HG02981 (cell line): ENCODE data around the gene SEZ6.

Source experiments
- ATAC-seq: cut with Tn5 transposase; IDR thresholded peaks from one replicate; pipeline ENCODE4 v1.9.1; 2021; ENCODE audit warnings: mild to moderate bottlenecking, moderate library complexity; ENCODE audit not compliant: unreplicated experiment

Gene SEZ6

DNA sequence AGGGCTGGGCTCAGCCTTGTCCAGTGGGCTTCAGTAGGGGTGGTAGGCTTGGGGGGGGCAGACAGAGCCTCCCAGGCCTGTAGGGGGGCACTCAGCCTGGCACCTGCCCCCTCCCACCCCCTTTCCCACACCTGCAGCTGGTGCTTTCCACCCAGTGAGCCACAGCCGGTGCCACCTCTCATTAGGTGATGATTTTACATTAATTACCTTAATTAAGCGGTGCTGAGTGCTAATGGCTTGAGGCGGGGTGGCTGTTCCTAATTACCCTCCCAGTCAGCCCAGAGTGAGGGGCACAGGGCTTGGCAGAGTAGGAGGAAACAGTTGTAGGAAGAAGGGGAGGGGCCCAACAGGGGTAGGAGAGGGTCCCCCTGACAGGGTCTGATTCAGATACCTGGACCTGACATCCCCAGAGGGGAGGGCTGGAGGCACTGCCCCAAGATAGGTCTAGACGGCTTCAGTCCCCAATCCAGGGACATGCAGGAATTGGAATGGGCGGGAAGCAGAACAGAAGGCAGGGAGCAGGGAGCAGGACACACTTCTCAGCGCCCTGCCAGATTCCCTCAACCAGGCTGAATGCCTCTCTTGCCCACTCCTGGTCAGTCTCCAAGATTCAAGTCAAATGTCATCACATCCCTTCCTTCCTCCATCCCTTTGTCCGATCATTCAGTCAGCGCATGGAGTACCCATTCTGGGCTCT lies 28.0 kb downstream of the SEZ6 start:
- no peak for ATAC-seq

DNA sequence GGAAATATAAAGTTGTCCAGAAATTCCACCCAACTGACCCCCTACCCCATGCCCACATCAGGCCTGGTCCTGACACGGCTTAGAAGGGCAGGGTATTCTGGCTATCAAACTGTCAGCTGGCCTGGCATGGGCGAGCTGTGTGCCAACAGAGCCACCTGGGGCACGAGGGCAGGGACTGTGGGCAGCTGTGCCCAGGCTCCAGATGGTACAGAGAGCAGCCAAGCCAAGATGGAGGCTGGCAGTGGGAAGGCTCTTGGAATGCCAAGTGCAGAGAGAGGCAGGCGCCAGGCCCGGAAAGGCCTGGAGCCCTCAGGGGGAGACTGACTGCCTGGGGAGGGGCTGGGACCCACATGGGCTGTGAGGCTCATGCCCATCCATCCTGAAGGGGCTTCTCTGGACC lies 30.2 kb downstream of the SEZ6 start:
- no peak for ATAC-seq

DNA sequence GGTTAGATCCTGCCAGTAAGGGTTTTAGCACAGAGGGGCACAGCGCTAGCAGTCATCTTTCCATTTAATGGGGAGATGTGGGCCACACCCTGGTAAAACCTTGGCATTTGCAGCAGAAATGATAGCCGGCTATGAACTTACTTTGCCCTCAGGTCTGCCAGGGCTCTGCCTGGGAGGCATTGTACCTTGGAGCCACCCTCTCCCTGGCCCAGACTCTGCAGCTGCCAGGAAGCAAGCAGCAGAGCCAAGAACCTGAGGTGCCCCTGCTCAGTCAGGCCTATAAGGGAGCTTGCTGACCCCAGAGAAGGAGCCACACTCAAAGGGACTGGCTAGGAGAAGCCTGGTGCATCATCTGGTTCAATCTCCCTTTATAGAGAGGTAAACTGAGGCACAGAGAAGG lies 30.8 kb downstream of the SEZ6 start:
- ATAC-seq: no peak

DNA sequence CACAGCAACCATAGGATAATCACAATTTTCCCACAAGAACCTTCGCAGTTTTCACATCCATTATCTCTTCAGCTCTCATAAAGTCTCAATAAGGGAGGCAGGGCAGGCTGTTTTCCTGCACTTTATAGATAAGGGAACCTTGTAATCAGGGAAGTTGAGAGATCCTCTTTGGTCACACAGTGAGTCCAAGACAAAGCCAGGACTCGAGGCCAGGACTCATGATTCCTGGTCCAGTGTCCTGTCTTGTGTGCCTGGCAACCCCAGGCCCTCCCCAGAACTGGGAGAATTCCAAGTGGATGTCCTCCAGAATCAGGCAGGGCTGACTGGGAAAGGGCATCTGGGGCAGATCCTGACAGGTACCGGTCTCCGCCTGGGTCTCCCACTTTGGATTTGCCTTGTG lies 31.4 kb downstream of the SEZ6 start:
- no peak for ATAC-seq

DNA sequence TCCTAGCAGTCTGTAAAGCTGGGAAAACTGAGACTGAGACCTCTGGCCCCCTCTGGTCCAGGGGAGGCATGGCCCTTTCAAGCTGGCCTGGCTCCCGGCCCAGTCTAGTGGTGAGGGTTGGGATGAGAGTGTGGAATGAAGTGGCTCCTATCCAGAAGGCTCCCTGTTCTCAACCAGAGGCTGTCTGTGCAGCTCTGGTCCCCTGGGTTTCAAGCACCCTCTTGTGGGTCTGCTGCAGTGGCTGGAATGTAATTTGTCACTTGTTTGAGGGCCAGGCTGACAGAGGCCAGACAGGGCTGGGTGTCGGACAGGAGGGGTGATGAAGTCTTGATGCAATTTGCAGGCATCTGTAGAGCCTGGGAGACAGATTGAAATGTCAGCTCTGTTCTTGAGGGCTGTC lies 32.4 kb downstream of the SEZ6 start:
- no peak for ATAC-seq

DNA sequence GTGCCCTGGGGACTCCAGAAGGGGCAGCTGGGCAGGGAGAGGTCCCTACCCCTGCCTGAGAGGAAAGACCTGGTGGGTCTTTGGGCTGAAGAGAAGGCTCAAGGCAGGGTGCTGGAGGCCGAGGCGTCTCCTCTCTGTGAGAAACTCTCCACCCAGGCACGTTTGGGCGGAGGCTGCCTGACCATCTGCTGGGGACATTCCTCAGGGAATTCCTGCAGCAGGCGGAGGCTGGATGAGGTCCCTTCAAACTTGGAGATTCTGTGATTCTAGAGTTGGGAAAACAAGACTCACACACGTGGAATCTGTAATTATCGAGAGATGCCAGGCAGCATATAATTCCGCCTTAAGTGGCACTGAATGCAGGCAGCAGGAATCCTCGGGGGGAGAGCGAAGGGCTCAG lies 33.4 kb downstream of the SEZ6 start:
- ATAC-seq: no peak

DNA sequence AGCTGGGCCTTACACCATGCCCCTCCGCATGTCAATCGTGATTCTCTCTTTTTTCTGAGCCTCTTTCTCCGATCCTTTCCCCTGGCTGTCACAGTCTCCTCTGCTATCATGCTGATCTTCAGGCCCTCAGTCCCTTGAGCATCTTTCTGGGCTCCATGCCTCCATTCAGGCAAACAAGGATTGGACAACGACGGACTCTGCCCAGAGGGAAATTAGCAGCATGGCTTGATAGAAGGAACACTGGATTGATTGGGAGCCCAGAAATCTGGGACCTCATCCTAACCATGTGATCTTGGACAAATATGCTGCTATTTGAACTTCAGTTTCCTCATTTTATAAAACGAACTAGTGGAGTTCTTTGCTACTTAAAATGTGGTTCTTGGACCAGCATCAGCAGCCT lies 35.0 kb downstream of the SEZ6 start:
- ATAC-seq: no peak

DNA sequence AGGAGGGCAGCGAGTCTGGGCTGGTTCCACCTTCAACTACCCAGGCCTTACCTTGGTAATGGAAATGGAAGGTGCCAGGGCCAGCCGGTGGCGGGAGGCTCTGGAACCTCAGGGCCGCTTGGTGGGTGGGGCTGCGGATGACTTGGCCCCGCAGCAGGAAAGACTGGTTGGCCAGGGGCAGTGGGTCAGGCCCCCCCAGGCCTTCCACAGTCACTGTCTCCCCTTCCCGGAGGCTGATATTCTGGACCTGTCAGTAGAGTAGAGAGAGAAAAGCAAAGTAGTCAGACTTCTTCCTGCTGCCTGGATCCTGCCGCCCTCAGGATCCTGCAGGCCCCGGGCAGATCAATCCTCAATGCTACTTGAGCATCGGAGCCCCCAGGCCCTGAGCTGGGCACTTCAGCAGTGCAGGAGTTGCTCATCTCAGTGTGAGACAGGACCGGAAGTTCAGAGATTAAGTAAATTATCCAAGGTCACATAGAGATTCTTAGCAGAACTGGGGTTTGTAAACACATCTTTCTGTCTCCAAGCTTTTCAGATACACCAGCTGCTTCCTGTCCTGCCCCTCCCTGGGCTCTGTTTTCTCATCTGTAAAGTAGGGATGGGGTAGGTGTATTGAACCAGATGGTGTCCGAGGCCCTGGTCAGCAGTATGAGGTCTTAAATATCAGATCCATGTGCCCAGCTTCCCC lies 36.0 kb downstream of the SEZ6 start:
- no peak for ATAC-seq

DNA sequence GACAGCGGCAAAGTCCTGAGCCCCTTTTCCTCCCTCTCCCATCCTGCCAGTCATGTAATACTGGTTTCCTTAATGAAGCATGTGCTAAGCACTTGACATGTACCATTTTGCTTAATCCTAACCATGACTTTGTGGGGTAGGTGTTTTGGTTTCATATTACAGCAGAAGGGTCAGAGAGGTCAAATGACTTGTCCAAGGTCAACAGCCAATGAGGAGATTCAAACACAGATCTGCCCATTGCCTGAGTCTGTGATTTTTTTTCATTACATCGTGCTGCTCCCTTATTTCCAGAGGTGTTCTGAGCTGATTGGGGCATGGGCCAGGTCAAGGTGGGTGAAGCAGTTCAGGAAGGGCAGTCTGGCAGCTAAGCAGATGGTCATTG lies 36.9 kb downstream of the SEZ6 start:
- ATAC-seq: no peak

DNA sequence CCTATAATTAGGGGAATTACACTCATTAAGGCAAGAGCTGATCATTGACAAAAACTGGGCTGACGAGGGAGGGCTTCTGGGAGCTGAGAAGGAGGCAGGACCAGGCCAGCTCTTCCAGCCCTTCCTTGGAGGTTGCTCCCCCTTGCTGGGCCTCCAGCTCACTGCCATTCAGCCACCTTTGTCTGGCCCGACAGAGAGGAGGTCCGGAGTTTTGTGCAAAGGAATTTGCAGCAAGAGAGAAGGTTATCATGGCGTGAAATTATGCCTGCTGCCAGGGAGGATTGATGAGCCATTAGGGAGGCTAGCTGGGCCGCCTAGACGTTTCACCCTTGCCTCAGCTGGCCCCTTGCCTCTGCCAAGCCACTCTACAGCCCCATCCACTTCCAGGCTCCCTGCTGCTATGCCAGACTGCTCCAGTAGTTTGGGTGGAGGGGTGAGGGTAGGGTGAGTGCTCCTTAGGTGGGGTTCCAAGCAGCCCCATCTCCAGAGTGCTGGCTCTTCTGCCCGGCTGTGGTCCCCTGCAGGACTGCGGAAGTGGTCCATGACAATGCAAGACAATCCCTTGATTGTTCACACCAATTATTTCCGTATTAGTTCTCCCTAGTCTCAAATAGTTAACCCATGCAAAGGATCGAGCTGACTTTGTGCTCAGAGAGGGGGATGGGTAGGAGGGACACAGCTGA lies 37.5 kb downstream of the SEZ6 start:
- no peak for ATAC-seq

DNA sequence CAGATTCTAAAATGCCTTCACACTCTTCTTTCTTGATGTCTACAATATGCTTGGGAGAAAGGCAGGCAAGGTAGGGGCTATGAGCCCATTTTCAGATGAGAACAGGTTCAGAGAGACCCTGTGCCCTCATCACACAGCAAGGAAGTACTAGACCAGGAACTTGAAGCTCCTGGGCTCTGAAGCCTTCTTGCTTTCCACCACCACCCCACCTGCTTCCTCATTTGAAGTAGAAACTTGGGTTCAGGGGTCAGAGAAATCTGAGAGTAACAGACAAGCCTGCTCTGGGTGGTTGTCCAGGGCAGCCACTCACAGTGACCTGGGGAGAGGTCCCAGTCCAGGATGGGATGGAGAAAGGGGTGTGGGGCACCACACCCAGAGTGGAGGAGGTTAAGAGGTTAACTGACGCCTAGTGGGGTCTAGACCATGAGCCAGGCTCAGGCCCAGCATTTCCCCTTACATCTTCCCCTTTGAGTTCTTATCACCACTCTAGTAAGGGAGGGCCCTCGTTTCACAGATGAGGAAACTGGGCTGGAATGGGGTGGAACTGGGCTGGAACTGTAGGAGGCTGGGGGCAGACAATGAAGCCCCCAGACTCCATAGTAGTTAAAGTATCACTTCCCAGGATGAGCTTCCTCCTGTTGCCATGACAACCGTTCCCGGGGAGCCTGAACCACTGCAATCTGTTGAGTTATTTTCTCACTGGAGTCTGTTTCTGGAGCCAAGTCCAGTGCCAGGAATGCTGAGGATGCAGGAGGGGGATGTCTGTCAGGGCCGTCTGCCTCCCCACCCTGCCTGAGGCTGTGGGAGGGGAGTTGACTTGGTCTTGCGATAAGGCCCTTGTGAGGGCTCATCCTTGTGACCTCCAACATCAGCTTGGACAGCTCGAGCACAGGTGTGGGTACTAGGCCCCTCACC lies 38.4 kb downstream of the SEZ6 start:
- ATAC-seq: no peak

DNA sequence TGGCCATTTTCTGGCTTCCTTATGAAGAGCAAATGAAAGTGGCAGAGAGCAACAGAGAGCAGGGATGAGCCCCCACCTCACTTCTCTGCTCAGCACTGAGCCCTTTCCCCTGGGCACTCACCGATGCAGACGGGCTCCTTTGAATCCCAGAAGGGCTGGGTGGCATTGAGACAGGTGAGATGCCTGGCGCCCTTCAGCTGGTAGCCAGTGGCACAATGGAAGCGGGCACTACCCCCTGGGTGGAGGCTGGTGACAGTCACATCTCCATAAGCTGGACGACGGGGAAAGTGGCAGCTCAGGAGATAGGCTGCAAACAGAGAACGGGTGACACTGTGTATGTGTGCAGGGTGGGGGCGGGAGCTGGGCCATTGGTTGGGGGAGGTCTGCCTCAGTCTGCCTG lies 42.0 kb downstream of the SEZ6 start:
- ATAC-seq: no peak

DNA sequence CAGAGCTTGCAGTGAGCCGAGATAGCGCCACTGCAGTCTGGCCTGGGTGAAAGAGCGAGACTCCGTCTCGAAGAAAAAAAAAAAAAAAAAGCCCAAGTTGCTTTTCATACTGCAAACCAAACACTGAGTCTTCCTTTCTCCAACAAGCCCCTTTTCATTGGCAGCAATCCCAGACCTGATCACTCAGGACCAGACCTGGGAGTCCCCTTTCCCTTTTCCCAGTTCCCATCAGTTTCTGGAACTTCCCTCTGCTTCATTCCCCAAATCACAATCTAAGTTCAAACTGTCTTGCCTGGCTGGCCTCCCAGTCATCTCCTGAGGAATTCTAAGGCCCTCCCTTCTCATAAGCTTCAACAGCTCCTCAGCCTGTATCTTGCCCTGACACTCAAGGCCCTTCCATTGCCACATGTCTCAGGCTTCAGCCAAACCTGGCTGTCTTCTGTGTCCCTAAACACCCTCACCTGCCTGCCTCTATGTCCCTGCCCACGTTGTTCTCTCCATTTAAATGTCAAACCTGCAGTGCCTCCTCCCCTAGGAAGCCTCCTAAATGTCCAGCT lies 42.7 kb downstream of the SEZ6 start:
- ATAC-seq: no peak

DNA sequence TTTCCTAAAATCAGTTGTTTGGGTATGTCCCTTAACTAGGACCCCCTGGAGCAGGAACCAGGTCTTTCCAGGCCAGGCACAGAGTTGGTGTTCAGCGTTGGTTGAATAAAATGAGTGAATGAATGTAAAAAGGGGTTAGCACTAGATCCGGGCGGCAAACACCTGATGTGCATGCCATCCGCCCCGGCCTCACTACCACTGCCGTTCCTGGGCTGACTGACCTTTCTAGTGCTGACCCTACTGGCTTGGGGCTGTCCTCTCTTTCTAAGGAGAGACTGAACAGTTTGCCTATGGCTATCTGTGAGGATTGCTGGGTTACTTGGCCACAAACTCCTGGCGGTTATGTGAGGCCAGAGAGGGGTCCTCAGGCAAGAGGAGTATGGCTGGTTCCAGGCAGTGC lies 44.4 kb downstream of the SEZ6 start:
- no peak for ATAC-seq

DNA sequence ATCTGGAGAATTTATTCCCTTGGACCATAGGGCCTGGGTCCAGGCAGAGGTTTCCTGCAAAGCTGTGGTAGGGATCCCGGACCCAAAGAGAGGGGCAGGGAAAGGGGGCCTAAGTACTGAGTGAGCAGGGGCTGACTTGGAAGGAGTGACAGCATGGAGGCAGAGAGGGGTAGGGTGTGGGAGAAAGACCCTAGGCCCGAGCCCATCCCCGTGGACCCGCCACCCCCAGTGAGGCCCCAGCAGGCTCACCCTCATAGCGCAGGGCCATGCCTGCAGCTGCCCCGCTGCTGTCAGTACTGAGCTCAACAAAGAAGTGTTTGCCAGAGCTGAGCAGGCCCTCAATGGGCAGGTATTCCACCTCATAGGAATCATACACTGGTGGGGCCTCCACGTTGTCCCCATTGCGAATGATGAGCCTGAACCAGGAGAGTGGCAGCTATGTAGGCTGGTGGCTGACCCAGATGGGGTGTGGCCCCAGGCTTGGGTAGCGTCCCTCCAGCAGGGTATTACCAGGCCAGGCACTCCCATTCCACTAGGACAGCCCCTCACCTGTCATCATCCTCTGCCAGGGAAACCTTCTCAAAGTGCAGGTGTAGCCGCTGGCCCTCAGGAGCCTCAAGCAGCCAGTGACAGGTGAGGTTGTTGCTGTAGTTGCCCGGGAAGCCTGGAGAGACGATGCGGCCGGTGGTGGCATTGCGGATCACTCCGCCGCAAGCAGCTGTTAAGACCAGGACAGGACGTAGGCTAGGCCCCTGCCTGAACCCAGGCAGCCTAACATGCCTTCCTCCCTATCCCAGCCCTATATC lies 45.4 kb downstream of the SEZ6 start:
- ATAC-seq: no peak

DNA sequence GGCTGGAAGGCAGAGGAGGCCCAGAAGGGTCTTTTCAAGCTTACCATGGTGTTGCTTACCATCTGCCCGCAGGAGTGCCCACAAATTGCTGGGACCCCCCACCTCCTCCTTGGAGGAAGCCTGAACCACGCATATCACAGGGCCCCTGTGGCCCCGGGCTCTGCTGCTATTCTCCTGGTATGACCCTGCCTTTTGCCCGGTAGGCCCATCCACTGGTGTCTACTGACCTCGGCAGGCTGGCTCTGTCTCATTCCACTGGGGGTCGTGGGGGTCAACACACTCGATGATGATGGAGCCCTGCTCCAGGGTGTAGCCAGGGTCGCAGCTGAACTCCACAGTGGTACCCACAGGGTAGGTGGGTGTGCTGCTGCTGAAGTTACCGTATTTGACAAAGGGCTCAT lies 46.4 kb downstream of the SEZ6 start:
- ATAC-seq: no peak

DNA sequence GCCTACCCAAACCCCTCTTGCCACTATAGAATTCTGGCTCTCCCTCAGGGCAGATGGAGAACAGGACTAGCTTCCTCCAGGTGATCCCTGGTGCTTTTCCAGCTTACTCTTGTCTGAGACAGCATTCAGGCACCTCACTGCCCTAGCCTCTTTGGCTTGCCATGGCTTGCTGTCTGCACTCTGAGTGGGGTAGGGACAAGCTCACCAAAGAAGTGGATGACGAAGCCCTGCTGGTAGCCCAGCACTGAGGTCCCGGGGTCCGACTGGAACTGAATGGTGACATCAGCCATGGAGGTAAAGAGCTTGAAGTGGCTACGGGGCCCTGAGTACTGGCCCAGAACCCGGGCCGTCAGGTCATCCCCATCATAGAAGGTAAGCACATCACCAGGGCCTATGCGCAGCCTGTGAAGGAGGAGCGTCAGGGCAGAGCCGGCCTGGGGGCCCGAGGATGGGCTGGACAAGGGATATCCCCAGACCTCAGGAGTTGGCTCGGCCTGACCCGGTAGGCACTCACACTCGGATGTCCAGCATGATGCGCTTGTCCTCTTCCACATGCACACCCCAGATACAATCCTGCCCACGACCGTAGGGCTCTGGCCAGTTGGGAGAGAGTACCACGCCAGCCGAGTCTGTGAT lies 46.9 kb downstream of the SEZ6 start:
- ATAC-seq: no peak

DNA sequence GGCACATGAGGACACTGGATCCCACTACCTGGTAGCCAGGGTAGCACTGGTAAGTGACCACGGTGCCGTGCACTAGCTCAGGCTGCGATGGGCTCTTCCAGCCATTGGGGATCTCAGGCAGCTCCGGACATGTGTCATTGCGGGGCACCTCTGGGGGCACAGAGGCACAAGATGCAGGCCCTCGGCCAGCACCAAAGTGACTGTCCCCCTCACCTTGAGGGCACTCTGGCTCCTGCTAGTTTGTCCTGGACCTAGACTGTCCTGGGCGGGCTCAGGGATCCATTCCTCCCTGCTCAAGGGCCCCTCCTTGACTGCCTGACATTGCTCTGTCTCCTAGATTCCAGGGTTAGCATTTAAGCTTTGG lies 47.9 kb downstream of the SEZ6 start:
- ATAC-seq: no peak

DNA sequence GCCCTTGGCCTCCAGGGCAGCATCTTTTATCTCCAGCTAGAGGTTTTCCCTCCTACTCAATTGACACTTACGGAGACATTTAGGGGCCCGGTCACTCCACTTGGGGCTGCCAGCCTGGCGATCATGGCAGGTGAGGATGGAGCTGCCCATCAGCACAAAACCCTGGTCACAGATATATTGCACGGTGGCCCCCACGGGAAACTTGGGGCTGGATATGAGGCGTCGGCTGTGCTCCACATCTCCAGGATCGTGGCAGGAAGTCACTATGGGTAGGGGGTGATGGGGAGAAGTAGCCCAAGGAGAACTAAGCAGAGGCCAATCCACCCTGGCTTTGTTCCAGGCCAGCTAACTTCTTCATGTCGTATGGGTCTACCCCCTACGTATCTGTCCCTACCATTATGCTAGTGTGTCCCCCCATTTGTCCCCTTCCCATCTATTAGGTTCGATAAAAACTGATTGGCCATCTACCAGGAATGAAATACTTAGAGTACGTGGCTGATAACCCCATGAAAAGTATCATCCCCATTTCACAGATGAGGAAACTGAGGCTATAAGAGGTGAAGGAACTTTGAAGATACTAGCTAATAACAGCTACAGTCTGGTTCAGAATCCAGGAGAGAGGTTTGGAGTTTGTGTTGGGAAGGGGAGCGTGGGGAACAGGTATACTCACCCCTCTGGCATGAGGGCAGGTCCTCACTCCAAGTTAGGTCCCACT lies 48.4 kb downstream of the SEZ6 start:
- no peak for ATAC-seq
